ENCODE data around the gene CRABP2.

GRCh38 chr1:156746406-156746727, 41.0 kb upstream of the CRABP2 start:
- TF ChIP-seq, protein P1, sequence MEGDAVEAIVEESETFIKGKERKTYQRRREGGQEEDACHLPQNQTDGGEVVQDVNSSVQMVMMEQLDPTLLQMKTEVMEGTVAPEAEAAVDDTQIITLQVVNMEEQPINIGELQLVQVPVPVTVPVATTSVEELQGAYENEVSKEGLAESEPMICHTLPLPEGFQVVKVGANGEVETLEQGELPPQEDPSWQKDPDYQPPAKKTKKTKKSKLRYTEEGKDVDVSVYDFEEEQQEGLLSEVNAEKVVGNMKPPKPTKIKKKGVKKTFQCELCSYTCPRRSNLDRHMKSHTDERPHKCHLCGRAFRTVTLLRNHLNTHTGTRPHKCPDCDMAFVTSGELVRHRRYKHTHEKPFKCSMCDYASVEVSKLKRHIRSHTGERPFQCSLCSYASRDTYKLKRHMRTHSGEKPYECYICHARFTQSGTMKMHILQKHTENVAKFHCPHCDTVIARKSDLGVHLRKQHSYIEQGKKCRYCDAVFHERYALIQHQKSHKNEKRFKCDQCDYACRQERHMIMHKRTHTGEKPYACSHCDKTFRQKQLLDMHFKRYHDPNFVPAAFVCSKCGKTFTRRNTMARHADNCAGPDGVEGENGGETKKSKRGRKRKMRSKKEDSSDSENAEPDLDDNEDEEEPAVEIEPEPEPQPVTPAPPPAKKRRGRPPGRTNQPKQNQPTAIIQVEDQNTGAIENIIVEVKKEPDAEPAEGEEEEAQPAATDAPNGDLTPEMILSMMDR (IDR thresholded peaks at IDR 0.05; ENCODE audit: extremely low read depth in 1 of 2, insufficient read depth in 1 of 2, low read depth in 1 of 2, low read length in 2 of 2), result no peak
- TF ChIP-seq EZH2 (IDR thresholded peaks at IDR 0.05; ENCODE audit: borderline replicate concordance, low read depth, low read length, severe bottlenecking), result no peak

Measured in endothelial cell of umbilical vein (primary cell).